Measurements from ENCODE around the gene SDHB.

DNA sequence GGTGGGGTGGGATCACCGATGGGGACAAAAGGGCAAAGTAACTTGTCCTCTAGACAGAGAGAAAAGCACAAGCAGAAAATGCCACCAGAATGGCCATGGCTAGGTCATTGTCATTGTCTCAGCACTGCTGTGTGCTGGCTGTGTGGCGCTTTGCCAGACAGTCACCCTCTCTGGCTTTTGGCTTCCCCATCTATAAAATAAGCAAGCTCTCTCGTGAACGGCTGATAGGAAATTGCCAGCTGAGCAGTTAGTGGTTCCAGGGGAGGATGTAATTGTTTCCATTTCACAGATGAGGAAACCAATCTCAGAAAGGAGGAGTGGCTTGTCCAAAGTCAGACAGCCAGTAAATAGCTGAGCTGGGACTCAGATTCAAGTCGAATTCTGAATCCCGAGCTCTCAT is 32.9 kb upstream of the SDHB start:
- TF ChIP-seq, protein P1, sequence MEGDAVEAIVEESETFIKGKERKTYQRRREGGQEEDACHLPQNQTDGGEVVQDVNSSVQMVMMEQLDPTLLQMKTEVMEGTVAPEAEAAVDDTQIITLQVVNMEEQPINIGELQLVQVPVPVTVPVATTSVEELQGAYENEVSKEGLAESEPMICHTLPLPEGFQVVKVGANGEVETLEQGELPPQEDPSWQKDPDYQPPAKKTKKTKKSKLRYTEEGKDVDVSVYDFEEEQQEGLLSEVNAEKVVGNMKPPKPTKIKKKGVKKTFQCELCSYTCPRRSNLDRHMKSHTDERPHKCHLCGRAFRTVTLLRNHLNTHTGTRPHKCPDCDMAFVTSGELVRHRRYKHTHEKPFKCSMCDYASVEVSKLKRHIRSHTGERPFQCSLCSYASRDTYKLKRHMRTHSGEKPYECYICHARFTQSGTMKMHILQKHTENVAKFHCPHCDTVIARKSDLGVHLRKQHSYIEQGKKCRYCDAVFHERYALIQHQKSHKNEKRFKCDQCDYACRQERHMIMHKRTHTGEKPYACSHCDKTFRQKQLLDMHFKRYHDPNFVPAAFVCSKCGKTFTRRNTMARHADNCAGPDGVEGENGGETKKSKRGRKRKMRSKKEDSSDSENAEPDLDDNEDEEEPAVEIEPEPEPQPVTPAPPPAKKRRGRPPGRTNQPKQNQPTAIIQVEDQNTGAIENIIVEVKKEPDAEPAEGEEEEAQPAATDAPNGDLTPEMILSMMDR (IDR thresholded peaks at IDR 0.05 in 8 of 11, conservative IDR thresholded peaks at IDR 0.05 in 3 of 11), result no peak
- no peak for TF ChIP-seq POLR2A (IDR thresholded peaks at IDR 0.05)

Data from spleen (tissue), 7 donors.